ENCODE data around the gene LILRA6. TPM values are rescaled to one million over a fixed set of nuclear protein-coding genes. Genes with fewer than 3 reads are reported as not detected.
A peak's percentile ranks its signal among the peaks of the same experiment; 100 is the strongest.

LILRA6 gene
- total RNA-seq, 1 donor from 2014 or later: not detected

DNA sequence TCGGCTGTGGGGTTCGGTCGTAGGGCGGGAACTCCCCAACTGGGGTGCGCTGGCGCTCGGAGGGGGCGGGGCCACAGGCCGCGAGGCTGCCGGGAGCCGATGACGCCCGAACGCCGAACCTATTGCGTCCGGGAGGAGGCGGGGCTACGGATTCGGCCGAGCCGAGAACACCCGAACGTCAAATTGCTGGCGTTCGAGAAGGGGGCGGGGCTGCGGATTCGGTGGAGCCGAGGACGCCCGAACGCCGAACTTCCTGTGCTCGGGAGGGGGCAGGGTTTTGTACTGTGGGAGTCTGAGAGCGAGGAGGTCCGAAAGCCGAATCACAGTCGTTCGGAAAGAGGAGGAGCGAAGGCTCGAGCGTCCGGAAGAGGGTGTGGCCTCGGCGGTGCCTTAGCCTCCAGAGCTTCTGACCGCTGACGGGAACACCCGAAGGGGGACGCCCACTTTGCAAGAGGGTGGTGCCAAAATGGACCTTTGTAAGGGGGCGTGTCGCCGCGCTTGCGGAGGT lies 52.0 kb downstream of the LILRA6 start:
- peak; percentile 58 for FAIRE-seq
- H3K9me3 ChIP-seq (ENCODE audit: insufficient read depth, low read depth, low read length): no peaks in the 10 kb centered on the region
- H3K9me3 Mint-ChIP-seq (ENCODE audit: unreplicated experiment): no peaks in the 10 kb centered on the region

DNA sequence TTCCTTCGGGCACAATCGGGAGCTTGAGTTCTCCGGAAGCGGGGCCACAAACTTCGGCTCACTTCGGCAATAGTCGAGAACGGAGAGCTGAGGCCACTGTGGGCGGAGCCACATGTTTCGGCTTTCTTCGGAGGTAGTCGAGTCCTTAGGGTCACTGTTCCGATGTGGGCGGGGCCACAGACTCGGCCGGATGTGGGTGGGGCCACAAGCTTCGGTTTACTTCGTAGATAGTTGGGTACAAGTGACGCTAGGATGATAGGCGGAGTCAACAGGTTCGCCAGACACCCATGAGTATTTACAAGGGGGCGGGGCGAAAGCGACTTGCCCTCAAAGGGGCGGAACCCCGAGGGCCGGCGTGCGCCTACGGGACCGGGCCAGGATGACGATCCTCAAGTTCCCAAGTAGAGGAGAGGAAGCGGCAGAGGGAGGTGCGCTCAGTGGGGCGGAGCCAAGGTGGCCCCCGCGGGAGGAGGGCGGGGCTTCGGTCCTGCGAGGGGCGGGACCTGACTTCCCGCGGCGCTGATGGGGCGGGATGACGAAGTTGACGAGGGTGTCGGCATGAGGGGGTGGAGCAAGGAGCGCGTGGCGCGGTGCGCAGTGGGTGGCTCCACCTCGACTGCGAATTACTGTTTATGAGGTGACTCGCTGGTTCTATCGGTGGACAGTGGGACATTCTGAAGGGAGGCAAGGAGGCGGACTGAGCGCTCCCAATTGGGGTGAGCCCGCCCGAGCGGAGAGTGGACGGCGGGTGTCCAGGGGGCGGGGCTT lies 52.7 kb downstream of the LILRA6 start:
- peak overlapping the region; percentile 97 for H3K4me2 ChIP-seq (ENCODE audit: low read length)
- H3K79me2 ChIP-seq (ENCODE audit: insufficient read depth, low read length): peaks cover 46% of the 10 kb centered on the region
- Mint-ChIP-seq H3K4me3 (ENCODE audit: unreplicated experiment) (peak overlapping the region; percentile 95), H3K9me3 (ENCODE audit: unreplicated experiment) (no peaks in the 10 kb centered on the region), H3K4me1 (ENCODE audit: low read depth, unreplicated experiment) (peaks cover 7% of the 10 kb centered on the region), H3K27me3 (ENCODE audit: low read depth, unreplicated experiment) (no peaks in the 10 kb centered on the region), H3K36me3 (ENCODE audit: low read depth, unreplicated experiment) (peaks cover 10% of the 10 kb centered on the region), H3K27ac (ENCODE audit: unreplicated experiment) (peak overlapping the region; percentile 96)
- peaks cover 36% of the 10 kb centered on the region for H4K20me1 ChIP-seq (ENCODE audit: insufficient read depth, low read length)
- H3K27ac ChIP-seq (ENCODE audit: low read depth, low read length): peak overlapping the region; percentile 99
- no peaks in the 10 kb centered on the region for H3K27me3 ChIP-seq (ENCODE audit: insufficient read depth, low read length)
- H3K4me1 ChIP-seq (ENCODE audit: insufficient read depth, low read length): peaks cover 15% of the 10 kb centered on the region
- DNase-seq (ENCODE audit: low read depth) (peak; percentile 99), FAIRE-seq (peak; percentile 78)
- peaks cover 3% of the 10 kb centered on the region for H3K36me3 ChIP-seq (ENCODE audit: insufficient read depth, low read length)
- H2AFZ ChIP-seq (ENCODE audit: low read depth, low read length): peak overlapping the region; percentile 93
- no peaks in the 10 kb centered on the region for H3K9me3 ChIP-seq (ENCODE audit: insufficient read depth, low read depth, low read length)
- H3K9ac ChIP-seq (ENCODE audit: low read length): peak overlapping the region; percentile 96
- no peak for TF ChIP-seq EZH2 (IDR thresholded peaks at IDR 0.05; ENCODE audit: insufficient read depth, low read length)
- TF ChIP-seq, protein P1, sequence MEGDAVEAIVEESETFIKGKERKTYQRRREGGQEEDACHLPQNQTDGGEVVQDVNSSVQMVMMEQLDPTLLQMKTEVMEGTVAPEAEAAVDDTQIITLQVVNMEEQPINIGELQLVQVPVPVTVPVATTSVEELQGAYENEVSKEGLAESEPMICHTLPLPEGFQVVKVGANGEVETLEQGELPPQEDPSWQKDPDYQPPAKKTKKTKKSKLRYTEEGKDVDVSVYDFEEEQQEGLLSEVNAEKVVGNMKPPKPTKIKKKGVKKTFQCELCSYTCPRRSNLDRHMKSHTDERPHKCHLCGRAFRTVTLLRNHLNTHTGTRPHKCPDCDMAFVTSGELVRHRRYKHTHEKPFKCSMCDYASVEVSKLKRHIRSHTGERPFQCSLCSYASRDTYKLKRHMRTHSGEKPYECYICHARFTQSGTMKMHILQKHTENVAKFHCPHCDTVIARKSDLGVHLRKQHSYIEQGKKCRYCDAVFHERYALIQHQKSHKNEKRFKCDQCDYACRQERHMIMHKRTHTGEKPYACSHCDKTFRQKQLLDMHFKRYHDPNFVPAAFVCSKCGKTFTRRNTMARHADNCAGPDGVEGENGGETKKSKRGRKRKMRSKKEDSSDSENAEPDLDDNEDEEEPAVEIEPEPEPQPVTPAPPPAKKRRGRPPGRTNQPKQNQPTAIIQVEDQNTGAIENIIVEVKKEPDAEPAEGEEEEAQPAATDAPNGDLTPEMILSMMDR (IDR thresholded peaks at IDR 0.05; ENCODE audit: insufficient read depth, low read depth, low read length): no peak
- peak overlapping the region; percentile 82 for H3K4me3 ChIP-seq (ENCODE audit: insufficient read depth, low read depth, low read length)

More for the DNA sequence above, 52.0 kb downstream of the LILRA6 start:
- DNase-seq (ENCODE audit: low read depth): peak; percentile 97
- H3K36me3 ChIP-seq (ENCODE audit: insufficient read depth, low read length): peaks cover 3% of the 10 kb centered on the region
- no peaks in the 10 kb centered on the region for H3K27me3 ChIP-seq (ENCODE audit: insufficient read depth, low read length)
- H3K79me2 ChIP-seq (ENCODE audit: insufficient read depth, low read length): peaks cover 46% of the 10 kb centered on the region
- H3K4me1 Mint-ChIP-seq (ENCODE audit: low read depth, unreplicated experiment): peaks cover 7% of the 10 kb centered on the region
- H3K4me3 ChIP-seq (ENCODE audit: insufficient read depth, low read depth, low read length): peak overlapping the region; percentile 82
- H2AFZ ChIP-seq (ENCODE audit: low read depth, low read length): peak overlapping the region; percentile 93
- no peaks in the 10 kb centered on the region for H3K27me3 Mint-ChIP-seq (ENCODE audit: low read depth, unreplicated experiment)
- H3K36me3 Mint-ChIP-seq (ENCODE audit: low read depth, unreplicated experiment): peaks cover 9% of the 10 kb centered on the region
- no peak for TF ChIP-seq EZH2 (IDR thresholded peaks at IDR 0.05; ENCODE audit: insufficient read depth, low read length)
- TF ChIP-seq, protein P1 (IDR thresholded peaks at IDR 0.05; ENCODE audit: insufficient read depth, low read depth, low read length): no peak
- peaks cover 36% of the 10 kb centered on the region for H4K20me1 ChIP-seq (ENCODE audit: insufficient read depth, low read length)
- H3K4me2 ChIP-seq (ENCODE audit: low read length): peak overlapping the region; percentile 97
- peak overlapping the region; percentile 96 for H3K9ac ChIP-seq (ENCODE audit: low read length)
- peak overlapping the region; percentile 96 for H3K27ac Mint-ChIP-seq (ENCODE audit: unreplicated experiment)
- H3K4me3 Mint-ChIP-seq (ENCODE audit: unreplicated experiment): peak overlapping the region; percentile 95
- peaks cover 15% of the 10 kb centered on the region for H3K4me1 ChIP-seq (ENCODE audit: insufficient read depth, low read length)
- H3K27ac ChIP-seq (ENCODE audit: low read depth, low read length): peak overlapping the region; percentile 99

Data from astrocyte (in vitro differentiated cells and primary cell).